Endothelial cell of hepatic sinusoid (primary cell): Measurements from ENCODE around the gene BCAS3.

Source experiments
- in situ Hi-C: cut with HindIII; loops from 2 replicates; pipeline ENCODE4 v1.10.0; 2017; ENCODE audit warnings: low sequenced_read_pairs

The BCAS3 gene

DNA sequence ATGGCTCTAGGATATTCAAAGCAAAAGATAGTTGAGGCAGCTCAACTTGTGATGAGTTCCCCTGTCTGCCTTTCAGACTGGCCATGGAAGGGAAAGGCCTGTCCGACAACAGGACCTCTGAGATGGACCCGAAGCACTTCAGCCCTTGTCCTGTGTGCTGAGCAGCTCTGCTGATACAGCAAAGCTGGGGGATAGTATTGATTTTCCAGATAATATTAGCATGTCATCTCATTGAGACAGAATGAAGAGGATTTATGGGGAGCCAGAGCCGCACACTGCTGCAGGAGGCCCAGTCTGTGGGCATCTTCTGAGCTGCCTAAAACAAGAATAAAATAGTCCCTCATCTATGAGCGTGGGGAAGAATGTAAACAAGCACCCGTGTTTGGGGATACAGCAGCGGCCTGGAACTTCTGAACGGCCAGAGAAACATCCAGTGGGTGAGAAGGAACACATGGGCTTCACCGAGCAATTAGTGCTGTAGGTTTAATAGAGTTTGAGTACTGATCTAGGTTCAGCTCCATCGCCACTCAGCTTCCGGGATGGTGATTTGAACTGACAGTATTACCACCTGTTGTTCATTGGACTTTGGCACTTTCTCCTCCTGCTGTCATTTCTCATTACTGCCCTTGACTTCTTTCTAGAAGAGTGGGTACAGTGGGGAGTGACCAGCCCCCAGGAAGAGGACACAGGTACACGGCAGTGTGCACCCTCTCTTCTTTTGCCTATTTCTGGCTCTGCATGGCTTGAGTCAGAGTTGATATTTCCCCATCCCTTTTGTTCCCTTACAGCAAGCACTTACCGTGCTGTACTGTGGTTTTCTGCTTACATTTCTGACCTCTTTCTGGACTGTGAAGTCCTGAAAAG, 625.5 kb downstream of the BCAS3 start:
- in situ Hi-C loops = loop anchor here (5.0 kb wide), 1 partner anchor 84 kb away; no protein-coding TSS in a partner anchor

DNA sequence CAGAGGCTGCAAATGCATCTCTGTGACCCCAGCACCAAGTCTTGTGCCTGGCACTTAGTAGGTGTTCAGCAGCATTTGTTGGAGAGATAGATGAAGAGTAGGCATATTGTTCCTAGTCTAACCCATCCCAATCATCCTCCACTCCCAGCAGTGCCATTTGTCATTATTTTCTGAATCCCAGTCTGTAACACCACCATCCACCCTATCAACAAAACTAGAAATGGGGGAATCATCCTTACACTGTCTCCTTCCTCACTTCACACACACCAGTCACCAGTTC, 626.1 kb downstream of the BCAS3 start:
- in situ Hi-C loops = loop anchor here (5.0 kb wide), 1 partner anchor 84 kb away; no protein-coding TSS in a partner anchor

DNA sequence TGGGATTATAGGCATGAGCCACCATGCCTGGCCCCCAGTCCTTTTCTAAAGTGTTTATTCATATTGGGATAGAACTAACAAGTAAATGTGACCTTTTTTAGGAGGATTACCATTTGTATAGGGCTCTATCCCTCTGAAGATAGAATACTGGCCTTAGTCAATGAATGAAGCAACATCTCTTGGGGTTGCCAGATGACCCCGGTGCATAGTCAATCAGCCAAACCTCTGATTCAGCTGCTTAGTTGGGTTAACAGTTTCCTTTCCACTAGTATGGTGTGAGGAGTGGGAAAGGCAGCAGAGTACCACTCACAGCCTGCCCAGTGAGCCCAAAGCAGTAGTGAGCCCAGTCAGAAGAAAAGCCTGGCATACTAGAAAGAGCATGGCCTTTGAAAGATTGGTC, 627.4 kb downstream of the BCAS3 start:
- in situ Hi-C loops = no loop called here

DNA sequence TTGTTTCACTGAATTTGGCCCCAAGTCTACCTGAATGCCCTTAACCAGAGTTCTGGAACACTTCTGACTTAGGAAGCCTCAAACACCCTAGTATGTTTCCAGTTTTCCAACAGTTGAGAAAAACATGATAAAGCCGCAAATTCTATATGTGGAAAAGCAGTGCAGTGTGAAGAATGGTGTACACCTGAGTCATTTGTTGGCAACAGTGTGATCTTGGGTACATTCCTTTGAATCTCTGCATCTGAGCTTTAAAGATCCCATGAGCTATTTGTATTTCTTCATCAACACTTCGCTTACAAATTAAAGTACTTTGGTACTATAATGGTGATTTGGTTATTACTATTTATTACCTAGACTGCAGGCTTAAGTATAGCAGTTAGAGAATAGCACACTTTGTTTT, 628.4 kb downstream of the BCAS3 start:
- in situ Hi-C loops = no loop called here

DNA sequence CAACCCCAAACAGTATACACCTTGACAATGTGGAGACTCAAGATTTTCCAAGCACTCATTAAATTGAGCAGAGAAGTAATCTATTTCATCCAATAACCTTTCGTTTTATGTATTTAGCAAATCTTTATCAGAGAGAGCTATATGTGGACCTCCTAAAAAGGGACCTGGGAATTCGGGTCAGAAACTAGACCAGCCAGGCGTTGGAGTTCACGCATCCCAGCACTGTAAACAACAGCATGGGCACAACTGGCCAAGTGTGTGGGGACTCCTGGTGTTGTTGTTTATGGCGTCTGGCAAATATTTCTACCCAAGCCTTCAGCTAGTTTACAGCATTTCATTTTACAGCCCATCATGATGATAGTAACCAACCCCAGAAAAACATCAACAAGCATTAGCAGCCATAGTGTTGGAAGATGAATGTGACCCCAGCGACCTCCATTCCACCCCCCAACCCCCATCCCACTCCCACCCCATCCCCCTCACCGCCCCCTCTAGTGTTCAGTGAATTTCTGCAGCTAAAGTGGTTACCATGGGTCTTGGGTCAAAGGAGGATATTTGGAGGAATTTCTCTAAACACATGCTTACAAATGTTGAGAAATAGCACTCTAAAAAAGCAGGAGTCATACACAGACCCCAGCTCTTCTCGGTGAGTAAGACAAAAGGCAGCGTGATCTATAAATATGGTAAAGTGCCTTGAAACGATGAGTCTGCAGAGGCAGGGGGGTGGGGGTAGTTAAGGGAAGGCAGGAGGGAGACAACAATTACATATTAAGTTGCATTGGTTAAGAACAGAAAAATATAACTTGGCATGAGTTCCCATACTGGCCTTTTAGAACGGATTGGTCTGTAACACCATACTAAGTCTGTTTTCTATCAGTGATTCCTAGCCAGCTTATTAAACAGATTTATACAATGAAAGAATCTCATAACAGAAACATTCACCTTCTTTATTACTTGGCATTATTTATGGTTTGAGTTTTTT, 630.5 kb downstream of the BCAS3 start:
- in situ Hi-C loops = no loop called here

DNA sequence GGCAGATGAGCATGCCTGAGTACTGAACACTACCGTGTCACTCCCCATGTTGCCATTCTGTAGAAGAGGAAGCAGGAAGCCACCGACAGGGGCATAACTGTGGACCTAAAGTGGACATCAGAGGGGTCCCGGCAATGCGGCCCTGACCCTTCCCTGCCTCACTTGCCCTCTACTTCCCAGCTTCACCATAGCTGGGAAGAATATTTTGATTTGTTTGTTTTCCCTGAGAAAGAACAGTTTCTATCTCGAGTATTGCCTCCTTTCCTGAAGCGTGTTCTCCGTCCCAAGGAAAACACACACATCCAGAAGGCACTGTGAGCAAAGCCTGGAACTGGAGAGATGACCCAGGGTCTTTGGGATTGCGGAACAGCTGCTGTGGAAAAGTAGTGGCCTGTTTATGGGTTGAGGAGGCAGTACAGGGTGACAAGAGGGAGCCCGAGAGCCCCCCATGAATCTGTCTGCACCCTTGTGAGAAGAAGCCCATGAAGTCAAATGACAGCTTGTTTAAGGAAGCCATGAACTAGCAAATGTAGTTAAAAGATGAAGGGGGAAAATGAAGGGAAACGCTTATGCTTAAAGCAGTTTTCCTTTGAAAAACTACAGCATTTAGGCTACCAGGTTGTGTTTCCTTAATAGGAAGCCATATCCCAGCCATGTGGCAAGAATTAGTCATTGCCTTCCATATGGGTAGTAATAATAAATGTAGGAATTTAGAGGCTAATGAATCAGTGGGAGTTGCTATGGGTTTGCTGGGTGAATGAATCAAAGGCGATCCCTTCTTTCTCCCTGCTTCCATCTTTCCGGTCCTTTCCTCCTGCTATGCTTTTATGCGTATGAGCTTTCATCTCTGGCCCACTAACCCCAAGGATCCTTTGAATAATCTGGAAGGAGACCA, 632.0 kb downstream of the BCAS3 start:
- in situ Hi-C loops = no loop called here

DNA sequence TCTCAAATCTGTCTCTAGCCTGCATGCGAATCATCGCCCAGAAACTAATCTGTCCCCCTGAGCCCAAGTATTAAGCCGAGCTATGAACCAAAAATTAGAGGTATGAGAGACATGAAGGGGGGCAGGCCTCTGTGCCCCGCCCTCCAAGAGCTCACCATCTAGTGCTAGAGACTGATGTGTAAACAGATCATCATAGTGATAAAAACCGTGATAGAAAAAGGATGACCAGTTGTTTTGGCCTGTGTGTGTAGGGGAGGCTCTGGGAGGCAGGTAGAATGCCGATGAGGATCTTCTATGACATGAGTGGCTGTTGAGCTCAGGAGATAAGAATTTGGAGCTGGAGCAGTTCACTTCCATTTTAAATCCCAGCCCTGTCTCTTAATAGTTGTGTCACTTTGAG, 632.9 kb downstream of the BCAS3 start:
- in situ Hi-C loops = no loop called here

DNA sequence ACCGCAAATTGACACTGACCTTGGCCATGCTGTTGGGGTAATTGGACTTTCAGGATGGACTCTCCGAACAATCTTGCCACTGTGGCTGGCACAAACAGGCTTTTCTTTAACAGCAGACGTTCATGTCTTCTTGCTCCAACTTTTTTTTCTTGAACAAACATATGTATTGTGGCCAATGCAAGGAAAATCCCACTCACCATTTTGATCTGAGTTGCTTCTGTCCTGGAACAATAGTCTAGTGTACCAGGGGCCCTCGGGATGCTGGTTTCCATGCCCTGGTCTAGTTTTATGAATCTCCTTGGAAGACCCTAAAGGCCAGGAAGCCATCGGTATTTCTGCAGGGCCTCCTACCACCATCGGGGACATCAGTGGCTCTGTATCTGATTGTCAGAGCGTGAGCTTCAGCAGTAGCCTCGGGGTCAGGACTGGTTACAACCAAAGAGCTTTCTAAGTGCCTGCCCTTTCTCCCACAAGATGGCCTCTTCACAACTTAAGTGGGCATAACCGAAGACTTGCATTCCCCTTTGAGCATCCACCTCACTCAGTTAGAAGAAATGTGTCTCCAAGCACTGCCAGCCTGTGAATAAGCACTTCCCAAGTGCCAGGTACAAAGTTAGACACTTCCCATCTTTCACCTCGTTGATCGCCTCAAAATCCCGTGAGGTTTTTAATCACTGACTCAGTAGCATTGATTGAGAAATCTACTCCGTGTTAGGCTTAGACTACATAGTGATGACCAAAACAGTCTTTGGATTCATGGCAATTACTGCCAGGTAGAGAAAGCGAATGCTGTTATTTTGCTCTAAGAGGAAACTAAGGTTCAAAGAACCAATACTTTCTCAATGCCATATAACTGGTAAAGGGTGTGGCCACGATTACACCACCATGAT, 635.0 kb downstream of the BCAS3 start:
- in situ Hi-C loops = no loop called here

DNA sequence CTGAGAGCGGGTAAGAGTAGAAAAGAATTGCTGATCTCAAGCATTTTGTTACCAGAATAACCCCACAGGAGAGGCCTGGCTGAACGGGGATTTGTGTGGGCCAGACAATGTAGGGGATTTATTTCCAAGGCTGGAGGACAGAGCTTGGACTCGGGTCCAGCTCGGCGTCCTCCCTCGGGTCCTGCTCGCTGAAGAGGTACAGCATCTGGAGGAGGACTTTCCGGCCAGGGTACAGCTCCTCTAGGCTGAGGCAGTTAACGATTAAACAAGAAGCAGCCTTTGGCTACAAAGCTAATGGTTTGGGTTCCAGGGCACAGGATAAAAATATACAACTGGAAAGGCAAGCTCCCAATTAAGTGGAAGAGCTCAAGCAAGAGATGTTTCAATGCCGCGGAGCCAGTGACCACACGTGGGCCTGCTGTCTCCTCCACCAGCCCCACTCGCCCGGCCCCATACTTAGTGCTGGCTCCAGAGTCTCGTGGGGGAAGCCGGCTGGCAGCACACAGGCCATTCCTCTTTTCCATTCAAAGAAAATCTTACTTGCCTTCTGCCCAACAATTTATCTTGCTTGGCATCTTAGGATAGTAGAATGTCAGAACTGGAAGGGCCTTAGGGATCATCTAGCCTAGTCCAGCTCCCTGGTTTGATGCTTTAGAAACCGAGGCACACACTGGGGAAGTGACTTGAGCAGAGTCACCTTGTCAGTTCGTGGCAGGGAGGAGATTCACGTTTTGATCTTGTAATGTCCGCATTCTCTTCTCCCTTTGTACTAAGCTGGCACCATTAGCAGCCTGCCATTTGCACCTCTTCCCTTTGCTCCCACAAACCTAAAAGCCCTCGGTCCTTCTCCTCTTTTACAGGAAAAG, 636.0 kb downstream of the BCAS3 start:
- in situ Hi-C loops = no loop called here

DNA sequence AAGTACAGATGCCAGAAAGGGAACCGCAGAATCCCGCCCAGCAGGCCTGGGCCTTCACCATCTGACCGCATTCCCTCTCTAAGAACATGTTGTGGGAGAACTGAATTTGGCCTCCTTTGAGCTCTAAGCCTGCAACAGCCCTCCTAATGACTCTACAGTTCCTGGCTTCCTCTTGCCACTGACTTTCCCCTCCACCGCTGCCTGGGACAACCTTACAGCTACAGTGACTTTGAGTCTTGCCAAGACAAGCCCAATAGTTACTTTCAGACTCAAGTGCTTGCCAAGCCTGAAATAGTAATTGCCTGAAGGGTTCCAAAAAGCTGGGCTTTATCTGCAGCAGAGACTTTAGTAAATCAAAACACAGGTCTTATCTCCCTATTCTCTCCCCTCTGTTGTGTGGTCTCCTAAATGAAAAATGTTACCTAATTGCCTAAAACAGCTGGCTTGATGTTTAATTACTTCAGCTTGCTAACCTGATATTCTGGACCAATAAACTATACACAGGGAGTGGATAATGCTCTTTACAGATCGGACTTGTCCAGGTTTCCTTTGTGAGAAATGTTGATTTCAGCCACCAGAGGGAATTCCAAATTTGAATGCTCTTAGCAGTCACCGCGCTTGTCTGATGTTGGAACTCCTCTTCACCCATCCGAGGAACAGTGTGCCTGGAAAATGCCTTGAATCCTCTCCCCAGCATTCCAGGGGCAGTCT, 636.9 kb downstream of the BCAS3 start:
- in situ Hi-C loops = no loop called here

DNA sequence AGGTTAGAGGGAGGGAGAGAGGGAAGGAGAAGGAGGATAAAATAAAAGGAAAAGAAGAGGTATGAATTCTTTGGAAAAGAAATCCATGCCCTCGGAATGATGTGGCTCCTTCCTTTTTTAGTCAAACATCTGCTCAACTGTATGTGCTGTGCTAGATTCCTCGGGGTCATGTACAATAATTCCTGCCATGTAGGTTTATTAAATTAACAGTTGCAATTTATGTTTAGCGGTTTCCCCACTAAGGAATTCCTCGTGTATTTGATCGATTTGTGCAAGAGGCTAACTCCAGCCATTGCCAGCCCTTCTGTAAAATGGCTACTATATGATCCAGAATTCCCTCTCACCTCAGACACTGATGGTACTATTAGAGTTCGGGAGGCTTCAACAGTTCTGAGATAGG, 639.0 kb downstream of the BCAS3 start:
- in situ Hi-C loops = no loop called here

DNA sequence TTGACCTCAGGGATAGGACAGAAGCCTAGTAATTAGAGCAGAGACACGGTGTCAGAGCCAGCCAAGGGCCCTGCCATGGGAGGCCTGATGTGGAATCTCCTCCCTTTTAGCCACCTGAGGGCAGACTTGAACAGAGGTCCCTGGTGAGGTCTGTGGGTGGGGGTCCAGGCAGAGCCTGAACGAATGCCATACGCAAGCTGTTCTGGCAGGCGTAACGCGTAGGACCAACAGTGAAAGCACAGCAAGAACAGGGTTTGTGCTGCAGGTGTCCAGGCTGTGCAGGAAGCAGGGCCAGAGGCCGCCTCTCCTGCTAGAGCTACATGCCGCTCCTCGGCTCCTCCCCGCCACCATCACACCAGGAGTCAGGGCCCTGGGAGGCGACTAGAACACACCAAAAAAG, 640.1 kb downstream of the BCAS3 start:
- in situ Hi-C loops = no loop called here

DNA sequence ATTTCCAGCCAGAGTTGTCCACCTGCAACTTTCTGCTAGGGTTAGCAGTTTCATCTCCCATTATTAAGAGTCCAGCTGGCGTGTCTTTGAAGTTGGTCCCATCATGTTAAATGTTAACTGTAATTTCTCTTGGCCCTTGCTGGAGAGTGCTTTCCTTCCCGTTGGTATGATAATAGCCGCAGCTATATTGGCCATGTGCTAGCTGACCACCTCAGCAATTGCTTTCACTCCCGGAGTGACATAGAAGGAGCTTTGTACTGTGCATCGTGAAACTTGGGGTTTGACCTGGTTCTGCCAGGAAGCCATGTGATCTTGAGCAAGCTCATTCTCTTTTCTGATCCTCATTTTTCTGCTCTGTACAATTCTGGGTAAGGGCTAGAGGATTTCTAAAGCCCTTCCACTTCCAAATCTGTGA, 641.0 kb downstream of the BCAS3 start:
- in situ Hi-C loops = no loop called here

DNA sequence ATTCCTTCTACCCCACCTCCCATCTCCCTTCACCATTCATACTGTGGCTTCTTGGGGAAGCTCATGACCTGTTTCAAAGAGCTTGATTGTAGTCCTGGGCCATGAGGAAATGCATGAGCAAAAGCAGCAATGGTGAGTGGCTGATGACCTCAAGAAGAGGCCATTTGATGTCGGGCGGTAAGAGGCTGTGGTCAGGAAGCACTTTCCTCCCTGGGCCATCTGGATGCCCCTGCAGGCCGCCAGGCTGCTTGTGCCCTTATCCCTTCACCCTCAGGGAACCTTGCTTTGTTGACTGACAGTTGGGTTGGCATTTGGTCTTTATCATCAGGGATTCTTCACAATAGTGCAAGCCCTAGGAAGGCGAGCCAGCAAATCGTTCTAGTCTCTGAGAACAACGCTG, 643.7 kb downstream of the BCAS3 start:
- in situ Hi-C loops = no loop called here

DNA sequence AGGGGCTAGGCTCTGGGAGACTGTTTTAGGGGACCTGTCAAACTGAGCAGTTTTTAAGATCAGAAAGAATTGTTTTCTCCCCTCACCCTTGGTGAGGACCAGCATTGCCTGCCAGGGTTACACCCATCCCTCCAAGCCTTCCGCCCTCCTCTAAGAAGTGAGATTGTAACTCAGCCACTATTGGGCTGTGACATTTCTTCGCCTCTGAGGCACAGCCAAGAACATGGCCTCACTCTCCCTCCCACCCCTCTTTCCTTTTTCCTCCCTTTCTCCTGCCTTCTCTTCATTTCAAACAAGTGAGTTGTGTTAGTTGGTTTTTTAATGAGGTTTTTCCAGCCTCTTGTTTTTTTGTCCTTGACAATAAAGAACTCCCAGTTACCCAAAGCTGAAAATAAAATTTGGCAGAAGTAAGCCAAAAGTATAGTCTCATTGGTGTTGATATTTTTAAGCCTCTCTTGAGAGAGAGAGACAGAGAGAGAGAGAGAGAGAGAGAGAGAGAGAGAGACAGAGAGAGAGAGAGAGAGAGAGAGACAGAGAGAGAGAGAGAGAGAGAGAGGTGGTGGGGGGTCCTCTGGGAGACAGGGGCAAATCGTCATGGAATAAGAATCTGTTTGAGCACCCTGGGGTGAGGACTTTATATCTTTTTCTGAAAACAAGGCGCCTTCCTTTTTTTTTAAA, 644.8 kb downstream of the BCAS3 start:
- in situ Hi-C loops = no loop called here

DNA sequence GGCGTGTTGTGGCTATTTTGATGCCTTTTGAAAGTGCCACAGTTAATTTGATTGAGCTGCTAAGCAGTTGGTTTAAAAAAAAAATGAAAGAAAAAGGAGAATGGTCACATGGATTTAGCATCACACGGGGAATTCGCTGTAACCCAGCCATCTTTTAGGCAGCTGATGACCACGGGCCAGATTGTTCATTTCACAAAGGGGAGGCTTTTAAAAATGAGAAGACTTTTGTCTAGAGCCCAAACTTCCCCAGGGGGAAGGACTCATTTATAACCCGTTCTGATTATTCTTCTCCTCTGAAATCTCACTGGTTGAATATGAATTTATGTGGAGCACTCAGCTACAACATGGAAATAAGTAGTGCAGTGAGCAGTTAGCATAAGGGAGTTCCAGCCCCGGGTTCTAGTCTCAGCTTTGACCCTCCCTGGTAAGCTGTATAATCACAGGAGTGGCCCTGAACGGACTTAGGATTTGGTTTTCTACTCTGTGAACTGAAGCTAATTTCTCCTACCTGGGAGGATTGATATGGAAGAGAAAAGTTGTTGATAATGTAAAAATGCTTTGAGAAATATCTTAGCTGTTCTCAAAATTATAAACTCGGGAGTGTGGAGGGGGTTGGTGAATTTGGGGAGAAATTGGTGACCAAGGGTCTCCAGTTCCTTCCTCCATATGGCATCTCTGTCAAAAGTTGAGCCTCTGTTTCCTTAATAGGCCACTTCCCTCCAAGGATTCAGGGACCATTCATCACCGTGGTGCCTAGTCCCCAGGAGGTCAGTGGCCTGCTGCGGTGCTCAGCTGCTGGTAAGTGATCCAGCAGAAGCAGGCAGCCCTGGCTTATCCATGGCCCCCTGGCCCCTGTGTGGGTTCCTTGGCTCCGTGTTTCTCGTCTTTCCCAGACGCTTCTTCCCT, 645.6 kb downstream of the BCAS3 start:
- in situ Hi-C loops = no loop called here
